A673 (cell line): Measurements from ENCODE around the gene PYGL. TPM values are rescaled to one million over a fixed set of nuclear protein-coding genes. Genes with fewer than 3 reads are reported as not detected.

Experiments used
- BruUV-seq: library from RNA; stranded (reverse); fragments of 400-500 nt; replicated peaks from 2 replicates; lab custom pipeline; 2021; lab: Mats Ljungman, UMichigan
- CTCF ChIA-PET: fragments of 300-600 bp; sonication (Branson Sonifier 250); formaldehyde crosslinking; loops from one replicate; lab custom pipeline; 2022; ENCODE audit warnings: antibody characterized with exemption; lab: Charles Lee
- POLR2A ChIA-PET: fragments of 300-600 bp; sonication (Branson Sonifier 250); formaldehyde crosslinking; loops from one replicate; lab custom pipeline; 2022; ENCODE audit warnings: antibody characterized with exemption; ENCODE audit not compliant: low non-redundant PET; lab: Charles Lee
- DNase-seq: peaks from one replicate; pipeline ENCODE4 v3.0.0-alpha.2; 2015; ENCODE audit warnings: low spot score
- H3K27ac ChIP-seq: fragments of 200-600 bp; sonication (generic); 2 replicates; pipeline ENCODE4 v1.5.1; 2016; ENCODE audit warnings: mixed run types, low read depth, mild to moderate bottlenecking, mixed read lengths, antibody characterized with exemption, low read length; ENCODE audit not compliant: poor library complexity, severe bottlenecking
- H3K27me3 ChIP-seq: fragments of 200-600 bp; sonication (generic); replicated peaks from 2 replicates; pipeline ENCODE4 v1.6.1; 2017; ENCODE audit warnings: mixed run types, low read depth, mild to moderate bottlenecking, mixed read lengths, antibody characterized with exemption, low read length; ENCODE audit not compliant: insufficient read depth, poor library complexity
- H3K36me3 ChIP-seq: fragments of 200-600 bp; sonication (generic); 2 replicates; pipeline ENCODE4 v1.6.1; 2016; ENCODE audit warnings: mixed run types, mild to moderate bottlenecking, mixed read lengths, antibody characterized with exemption, low read length; ENCODE audit not compliant: insufficient read depth, poor library complexity, severe bottlenecking
- H3K4me1 ChIP-seq: fragments of 200-600 bp; sonication (generic); 2 replicates; pipeline ENCODE4 v1.6.1; 2017; ENCODE audit warnings: mixed run types, mild to moderate bottlenecking, mixed read lengths, antibody characterized with exemption, low read length; ENCODE audit not compliant: insufficient read depth, poor library complexity, severe bottlenecking
- H3K4me3 ChIP-seq: fragments of 200-600 bp; sonication (generic); 2 replicates; pipeline ENCODE4 v1.5.1; 2016; ENCODE audit warnings: low read depth, mixed run types, mild to moderate bottlenecking, mixed read lengths, low read length; ENCODE audit not compliant: poor library complexity, severe bottlenecking
- H3K9me3 ChIP-seq: fragments of 200-600 bp; sonication (generic); 2 replicates; pipeline ENCODE4 v1.6.1; 2016; ENCODE audit warnings: mixed run types, low read depth, mild to moderate bottlenecking, mixed read lengths, antibody characterized with exemption, low read length; ENCODE audit not compliant: poor library complexity, severe bottlenecking
- CTCF ChIP-seq: fragments of 300-800, 200-600 bp; sonication (generic); conservative IDR thresholded peaks from 2 replicates; pipeline ENCODE4 v1.5.1; 2017; ENCODE audit warnings: low read depth, mild to moderate bottlenecking, antibody characterized with exemption, low read length, moderate library complexity, mixed read lengths
- EZH2 ChIP-seq: fragments of 200-600 bp; sonication (generic); IDR thresholded peaks from 2 replicates; pipeline ENCODE4 v1.6.1; 2017; ENCODE audit warnings: borderline replicate concordance, low read depth, mild to moderate bottlenecking, mixed read lengths, antibody characterized with exemption, low read length; ENCODE audit not compliant: poor library complexity, severe bottlenecking
- intact Hi-C: fragments of 100-400 bp; cut with micrococcal nuclease; formaldehyde crosslinking; loops from one replicate; pipeline ENCODE4 v1.10.0; 2022; ENCODE audit not compliant: unreplicated experiment
- total RNA-seq: library from RNA; stranded (reverse); gene quantifications from 2 replicates; pipeline ENCODE4 v1.2.3, GENCODE V29; 2021

Gene PYGL
- total RNA-seq, 1 experiment from 2014 or later = 14.2 TPM

DNA sequence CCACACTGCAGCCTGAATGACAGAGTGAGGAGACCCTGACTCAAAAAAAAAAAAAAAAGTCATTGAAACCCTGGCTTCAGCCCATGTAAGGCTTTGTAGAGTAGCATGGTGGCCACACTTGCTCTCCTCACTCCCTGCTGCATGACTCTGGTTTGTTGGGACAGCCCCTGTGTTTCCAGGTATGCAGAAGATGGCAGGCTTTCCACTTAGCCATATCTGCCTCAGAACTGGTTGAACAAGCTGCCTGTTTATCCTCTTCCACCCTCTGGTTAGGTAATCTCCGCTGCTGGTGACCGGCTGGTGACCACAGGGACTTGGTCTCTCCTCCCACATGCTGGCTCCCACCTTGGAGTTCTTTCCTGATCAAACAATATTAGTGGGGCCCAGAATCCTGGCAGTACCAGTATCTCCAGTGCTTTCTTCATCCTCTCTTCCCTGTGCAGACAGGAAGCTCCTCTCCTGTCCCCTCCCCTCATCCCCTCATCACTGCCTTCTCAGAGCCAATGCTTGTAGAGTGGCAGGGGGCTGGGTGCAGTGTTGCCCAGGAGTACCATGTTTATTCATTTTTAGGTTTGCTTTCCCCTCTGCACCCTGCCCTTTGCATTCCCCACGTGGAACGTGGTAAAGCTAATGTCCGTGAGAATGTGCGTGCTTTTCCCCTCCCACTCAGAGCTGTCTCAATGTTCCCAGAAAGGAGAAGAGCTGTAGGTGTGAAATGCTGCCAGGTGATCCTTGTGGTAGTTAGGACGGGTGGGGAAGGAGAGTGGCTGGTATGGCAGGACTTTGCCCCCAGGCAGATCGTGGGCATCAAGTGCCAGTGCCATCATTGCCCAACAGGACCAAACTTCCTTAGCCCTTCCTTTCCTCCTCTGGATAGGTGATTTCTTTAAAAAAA, 61.1 kb downstream of the PYGL start:
- peaks cover 6% of the 10 kb centered on the region for H3K27me3 ChIP-seq
- no peaks in the 10 kb centered on the region for H3K4me1 ChIP-seq
- no peak overlapping the region for H3K4me3 ChIP-seq
- DNase-seq = no peak
- no peak overlapping the region for H3K27ac ChIP-seq
- ChIA-PET POLR2A (no interaction called here), CTCF (no interaction called here)
- intact Hi-C loops = no loop called here
- no peaks in the 10 kb centered on the region for H3K36me3 ChIP-seq
- TF ChIP-seq CTCF (no peak), EZH2 (no peak)
- BruUV-seq = no TSS peak
- no peaks in the 10 kb centered on the region for H3K9me3 ChIP-seq

GRCh38 chr14:50875359-50876070, 68.8 kb downstream of the PYGL start:
- no TSS peak for BruUV-seq
- no peak for TF ChIP-seq CTCF
- Histone ChIP-seq H3K27me3 (peaks cover 47% of the 10 kb centered on the region), H3K36me3 (no peaks in the 10 kb centered on the region), H3K27ac (no peak overlapping the region), H3K4me3 (no peak overlapping the region), H3K4me1 (no peaks in the 10 kb centered on the region), H3K9me3 (no peaks in the 10 kb centered on the region)
- DNase-seq = no peak
- ChIA-PET POLR2A (no interaction called here), CTCF (no interaction called here)
- intact Hi-C loops = no loop called here

- Histone ChIP-seq H3K4me3 (no peak overlapping the region), H3K27me3 (peaks cover 47% of the 10 kb centered on the region), H3K36me3 (no peaks in the 10 kb centered on the region), H3K27ac (no peak overlapping the region), H3K4me1 (no peaks in the 10 kb centered on the region), H3K9me3 (no peaks in the 10 kb centered on the region)
- no TSS peak for BruUV-seq
- POLR2A ChIA-PET = no interaction called here
- TF ChIP-seq CTCF (no peak), EZH2 (no peak)
- intact Hi-C loops = no loop called here
- DNase-seq = no peak
- CTCF ChIA-PET = no interaction called here
Measured at GRCh38 chr14:50874757-50875156, 69.5 kb downstream of the PYGL start.
